ENCODE measurements around the gene GABRG3. TPM values are rescaled to one million over a fixed set of nuclear protein-coding genes. Genes with fewer than 3 reads are reported as not detected.

GABRG3 gene
- total RNA-seq, 4 donors from 2014 or later, result not detected

GRCh38 chr15:27272427-27272826 lies 301.4 kb downstream of the GABRG3 start:
- no peak for DNase-seq (ENCODE audit: low spot score)
- TF ChIP-seq CTCF (IDR thresholded peaks at IDR 0.05), result no peak
- ATAC-seq (ENCODE audit: low FRiP score), result no peak

GRCh38 chr15:27273506-27273905 lies 302.5 kb downstream of the GABRG3 start:
- no peak for ATAC-seq (ENCODE audit: low FRiP score)
- TF ChIP-seq CTCF (IDR thresholded peaks at IDR 0.05), result no peak
- no peak for DNase-seq (ENCODE audit: low spot score)

- no peak for TF ChIP-seq CTCF (IDR thresholded peaks at IDR 0.05)
- DNase-seq (ENCODE audit: low spot score) (no peak), ATAC-seq (ENCODE audit: low FRiP score) (no peak)
Measured at GRCh38 chr15:27278761-27279160, 307.8 kb downstream of the GABRG3 start.

- TF ChIP-seq CTCF (IDR thresholded peaks at IDR 0.05), result no peak
- DNase-seq (ENCODE audit: low spot score) (no peak), ATAC-seq (ENCODE audit: low FRiP score) (no peak)
Measured at GRCh38 chr15:27292641-27293040, 321.7 kb downstream of the GABRG3 start.

- TF ChIP-seq CTCF (IDR thresholded peaks at IDR 0.05), result no peak
- DNase-seq (ENCODE audit: low spot score) (no peak), ATAC-seq (ENCODE audit: low FRiP score) (no peak)
Measured at GRCh38 chr15:27293607-27294006, 322.6 kb downstream of the GABRG3 start.

- no peak for TF ChIP-seq CTCF (IDR thresholded peaks at IDR 0.05)
- DNase-seq (ENCODE audit: low spot score) (no peak), ATAC-seq (ENCODE audit: low FRiP score) (no peak)
Measured at GRCh38 chr15:27317736-27318135, 346.8 kb downstream of the GABRG3 start.

GRCh38 chr15:27323801-27324200 lies 352.8 kb downstream of the GABRG3 start:
- no peak for ATAC-seq (ENCODE audit: low FRiP score)
- DNase-seq (ENCODE audit: low spot score), result no peak
- no peak for TF ChIP-seq CTCF (IDR thresholded peaks at IDR 0.05)
